Keratinocyte (primary cell): ENCODE data around the gene STN1. TPM values are rescaled to one million over a fixed set of nuclear protein-coding genes. Genes with fewer than 3 reads are reported as not detected.

ENCODE experiments used
- DNase-seq: peaks from one replicate; pipeline ENCODE4 v3.0.0-alpha.2; 2011; ENCODE audit warnings: low read depth, missing footprints, low spot score
- FAIRE-seq: peaks from 2 replicates; lab custom pipeline; 2011; peaks lifted over from hg19 to GRCh38; lab: Jason Lieb, UNC
- H2AFZ ChIP-seq: 2 replicates; pipeline ENCODE4 v1.6.0; 2012; ENCODE audit warnings: low read length, control low read depth, inconsistent platforms; ENCODE audit not compliant: control insufficient read depth
- H3K27ac ChIP-seq: 2 replicates; pipeline ENCODE4 v1.5.1; 2011; ENCODE audit warnings: low read length; ENCODE audit not compliant: control insufficient read depth, insufficient read depth
- H3K27me3 ChIP-seq: 3 replicates; pipeline ENCODE4 v1.6.0; 2011; ENCODE audit warnings: low read length; ENCODE audit not compliant: control insufficient read depth, insufficient read depth; ENCODE audit errors: extremely low read depth
- H3K36me3 ChIP-seq, 2 experiments: 2 replicates in 1 of 2; 3 replicates in 1 of 2; pipeline ENCODE4 v1.5.1; 2011; ENCODE audit warnings: low read length in 2 of 2, mild to moderate bottlenecking in 1 of 2; ENCODE audit not compliant: control insufficient read depth in 2 of 2, insufficient read depth in 2 of 2; ENCODE audit errors: extremely low read depth in 1 of 2
- H3K4me1 ChIP-seq: 3 replicates; pipeline ENCODE4 v1.5.1; 2011; ENCODE audit warnings: low read length; ENCODE audit not compliant: control insufficient read depth, insufficient read depth; ENCODE audit errors: extremely low read depth
- H3K4me2 ChIP-seq: 3 replicates; pipeline ENCODE4 v1.6.0; 2011; ENCODE audit warnings: low read depth, low read length; ENCODE audit not compliant: control insufficient read depth, insufficient read depth; ENCODE audit errors: extremely low read depth
- H3K4me3 ChIP-seq, 3 experiments: fragments of 200-600 bp in 1 of 3; sonication (generic) in 1 of 3; 2 replicates in 2 of 3; 3 replicates in 1 of 3; pipeline ENCODE4 v1.5.1; 2011 to 2016; ENCODE audit warnings: low read length in 3 of 3, mild to moderate bottlenecking in 3 of 3, control low read depth in 2 of 3, inconsistent platforms in 1 of 3, low read depth in 1 of 3, mixed read lengths in 1 of 3, mixed run types in 1 of 3, moderate library complexity in 1 of 3; ENCODE audit not compliant: control insufficient read depth in 2 of 3, insufficient read depth in 2 of 3; ENCODE audit errors: extremely low read depth in 1 of 3
- H3K79me2 ChIP-seq: 2 replicates; pipeline ENCODE4 v1.6.0; 2012; ENCODE audit warnings: low read length; ENCODE audit not compliant: control insufficient read depth, insufficient read depth
- H3K9ac ChIP-seq: 3 replicates; pipeline ENCODE4 v1.6.0; 2011; ENCODE audit warnings: low read length; ENCODE audit not compliant: control insufficient read depth, insufficient read depth; ENCODE audit errors: extremely low read depth
- H3K9me1 ChIP-seq: 3 replicates; pipeline ENCODE4 v1.6.0; 2011; ENCODE audit warnings: low read length; ENCODE audit not compliant: control insufficient read depth, insufficient read depth; ENCODE audit errors: extremely low read depth
- H3K9me3 ChIP-seq: 2 replicates; pipeline ENCODE4 v1.5.1; 2012; ENCODE audit warnings: low read depth, low read length; ENCODE audit not compliant: control insufficient read depth
- H4K20me1 ChIP-seq: 3 replicates; pipeline ENCODE4 v1.6.0; 2011; ENCODE audit warnings: low read length; ENCODE audit not compliant: control insufficient read depth, insufficient read depth; ENCODE audit errors: extremely low read depth
- EZH2 ChIP-seq: IDR thresholded peaks from one replicate; pipeline ENCODE4 v1.6.1; 2012; ENCODE audit warnings: inconsistent platforms, mild to moderate bottlenecking, low read length, moderate library complexity
- dilution Hi-C: fragments of 300-500 bp; cut with MboI; formaldehyde crosslinking; loops from one replicate; pipeline ENCODE4 v1.7.0; 2020; ENCODE audit warnings: low sequenced_read_pairs; ENCODE audit not compliant: extremely low pct_ligation_motif_present
- polyA plus RNA-seq, 5 experiments: library from polyadenylated mRNA; depleted of rRNA in 3 of 5; stranded (reverse) in 3 of 5; stranded (forward) in 1 of 5; unstranded in 1 of 5; fragments of >200 nt; gene quantifications; 1 replicate in 1 of 5; 2 replicates in 3 of 5; 3 replicates in 1 of 5; pipeline versions ENCODE4 v1.2.1 to v1.2.3, GENCODE V29; 2011 to 2012; ENCODE audit warnings: missing spikeins in 2 of 5, low read depth in 1 of 5, low replicate concordance in 1 of 5
- TF ChIP-seq, protein P1 (sequence below), 3 experiments: IDR thresholded peaks in 1 of 3; conservative IDR thresholded peaks in 1 of 3; optimal IDR thresholded peaks in 1 of 3; 2 replicates in 2 of 3; 3 replicates in 1 of 3; pipeline versions ENCODE3 to v1.5.1; 2011; ENCODE audit warnings: low read length in 3 of 3, mild to moderate bottlenecking in 3 of 3, moderate library complexity in 2 of 3, control low read depth in 1 of 3, inconsistent platforms in 1 of 3; ENCODE audit not compliant: insufficient read depth in 2 of 3; ENCODE audit errors: extremely low read depth in 1 of 3

Gene STN1
- polyA plus RNA-seq, 1 donor (not counting 4 experiments of a cell fraction or from before 2014, with no cell fraction given), result 29.0 TPM

DNA sequence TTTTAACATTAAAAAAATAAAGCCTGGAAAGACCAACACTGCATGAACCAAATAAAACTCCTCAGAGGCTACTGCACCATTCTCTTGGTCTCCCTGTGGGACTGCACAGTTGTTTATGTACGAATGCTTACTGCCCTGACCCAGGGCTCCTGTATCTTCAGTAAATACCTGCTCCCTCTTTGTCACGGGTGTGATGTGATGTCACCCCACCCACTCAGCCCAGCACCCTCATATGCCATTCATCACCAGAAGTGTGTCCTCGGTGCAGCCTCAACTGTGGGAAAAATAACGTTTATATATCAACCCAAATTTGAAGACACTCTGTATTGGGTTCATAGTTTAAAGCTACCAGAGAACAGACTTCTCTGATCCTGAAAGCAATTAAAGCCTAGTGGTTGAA is 48.6 kb downstream of the STN1 start:
- no peaks in the 10 kb centered on the region for H3K9me3 ChIP-seq
- H3K4me2 ChIP-seq, result peak overlapping the region; percentile 96
- DNase-seq (no peak), FAIRE-seq (peak; percentile 74)
- H3K36me3 ChIP-seq, result no peaks in the 10 kb centered on the region
- H2AFZ ChIP-seq, result no peak overlapping the region
- peak overlapping the region; percentile 97 for H3K9ac ChIP-seq
- H3K4me1 ChIP-seq, result peaks cover 50% of the 10 kb centered on the region
- no peaks in the 10 kb centered on the region for H4K20me1 ChIP-seq
- no peaks in the 10 kb centered on the region for H3K79me2 ChIP-seq
- dilution Hi-C loops, result no loop called here
- no peak for TF ChIP-seq EZH2
- TF ChIP-seq, protein P1, sequence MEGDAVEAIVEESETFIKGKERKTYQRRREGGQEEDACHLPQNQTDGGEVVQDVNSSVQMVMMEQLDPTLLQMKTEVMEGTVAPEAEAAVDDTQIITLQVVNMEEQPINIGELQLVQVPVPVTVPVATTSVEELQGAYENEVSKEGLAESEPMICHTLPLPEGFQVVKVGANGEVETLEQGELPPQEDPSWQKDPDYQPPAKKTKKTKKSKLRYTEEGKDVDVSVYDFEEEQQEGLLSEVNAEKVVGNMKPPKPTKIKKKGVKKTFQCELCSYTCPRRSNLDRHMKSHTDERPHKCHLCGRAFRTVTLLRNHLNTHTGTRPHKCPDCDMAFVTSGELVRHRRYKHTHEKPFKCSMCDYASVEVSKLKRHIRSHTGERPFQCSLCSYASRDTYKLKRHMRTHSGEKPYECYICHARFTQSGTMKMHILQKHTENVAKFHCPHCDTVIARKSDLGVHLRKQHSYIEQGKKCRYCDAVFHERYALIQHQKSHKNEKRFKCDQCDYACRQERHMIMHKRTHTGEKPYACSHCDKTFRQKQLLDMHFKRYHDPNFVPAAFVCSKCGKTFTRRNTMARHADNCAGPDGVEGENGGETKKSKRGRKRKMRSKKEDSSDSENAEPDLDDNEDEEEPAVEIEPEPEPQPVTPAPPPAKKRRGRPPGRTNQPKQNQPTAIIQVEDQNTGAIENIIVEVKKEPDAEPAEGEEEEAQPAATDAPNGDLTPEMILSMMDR (optimal IDR thresholded peaks at IDR 0.05 in 1 of 3, IDR thresholded peaks at IDR 0.05 in 1 of 3, conservative IDR thresholded peaks at IDR 0.05 in 1 of 3; ENCODE audit: extremely low read depth in 1 of 3, insufficient read depth in 2 of 3, low read length in 3 of 3), result no peak
- peak overlapping the region; percentile 100 for H3K27ac ChIP-seq
- no peaks in the 10 kb centered on the region for H3K27me3 ChIP-seq
- H3K4me3 ChIP-seq, result no peak overlapping the region
- no peaks in the 10 kb centered on the region for H3K9me1 ChIP-seq

DNA sequence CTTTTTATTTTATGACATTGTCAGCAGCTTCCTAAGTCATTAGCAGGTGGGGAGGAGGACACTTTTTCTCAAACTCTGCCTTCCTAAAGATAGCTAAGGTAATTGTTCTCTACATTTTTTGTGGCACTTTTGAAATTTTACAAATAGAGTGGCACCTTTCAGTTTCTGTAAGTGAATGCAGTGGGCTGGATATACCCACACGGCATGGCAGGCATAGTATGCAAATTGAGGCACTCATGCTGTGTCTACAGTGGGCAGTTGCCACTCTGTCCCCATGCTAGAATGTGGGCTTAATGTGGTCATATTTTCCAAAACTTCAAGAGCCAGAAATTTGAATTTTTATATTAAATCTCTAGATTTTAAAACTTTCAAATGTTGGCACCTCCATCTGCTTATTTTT is 49.8 kb downstream of the STN1 start:
- FAIRE-seq, result no peak
- no peak overlapping the region for H3K4me2 ChIP-seq
- H3K9ac ChIP-seq, result no peak overlapping the region
- no peak for TF ChIP-seq EZH2
- TF ChIP-seq, protein P1 (optimal IDR thresholded peaks at IDR 0.05 in 1 of 3, IDR thresholded peaks at IDR 0.05 in 1 of 3, conservative IDR thresholded peaks at IDR 0.05 in 1 of 3; ENCODE audit: extremely low read depth in 1 of 3, insufficient read depth in 2 of 3, low read length in 3 of 3), result no peak
- peaks cover 41% of the 10 kb centered on the region for H3K4me1 ChIP-seq
- H3K79me2 ChIP-seq, result no peaks in the 10 kb centered on the region
- H4K20me1 ChIP-seq, result no peaks in the 10 kb centered on the region
- no peak overlapping the region for H2AFZ ChIP-seq
- no peaks in the 10 kb centered on the region for H3K9me1 ChIP-seq
- H3K27ac ChIP-seq, result no peak overlapping the region
- H3K27me3 ChIP-seq, result no peaks in the 10 kb centered on the region
- DNase-seq, result no peak
- H3K4me3 ChIP-seq, result no peak overlapping the region
- H3K9me3 ChIP-seq, result no peaks in the 10 kb centered on the region
- no peaks in the 10 kb centered on the region for H3K36me3 ChIP-seq
- dilution Hi-C loops, result no loop called here
